Heart left ventricle (tissue), 13 donors: ENCODE results near the gene KIF26B.

Experiments used
- CTCF ChIP-seq, 12 donors: fragments of 200-600 bp; sonication (generic) in 4 of 12; IDR thresholded peaks; one replicate each; pipeline versions ENCODE4 v1.5.0 to v1.8.0; 2018 to 2022; ENCODE audit warnings: antibody characterized with exemption in 12 of 12, mild to moderate bottlenecking in 5 of 12
- POLR2A ChIP-seq, 2 donors: fragments of 450-650 bp; IDR thresholded peaks; one replicate each; pipeline ENCODE4 v1.6.1; 2017; ENCODE audit warnings: antibody characterized with exemption in 2 of 2, mild to moderate bottlenecking in 2 of 2, moderate library complexity in 2 of 2
- donor health status: ischemic (EF 13 %, LVEDD 7.1; RV severe dilation, severe dysfunction).
- donor health status: DM: no; HTN: yes; CAD: no.
- donor health status: DM: no; HTN: no; CAD: no.
- donor health status: ischemic (EF 25% LVEDD 6.9; RV normal size, moderate dysfunction).
- donor health status: ischemic (EF 25% LVEDD 5.7; RV mildly dilated, moderate dysfunction).
- donor health status: ischemic (EF 35%, LVEDD 5.7; RV mildly dilated, moderate dysfunction).
- donor health status: nonischemic (EF 11% LVEDD 7.7; RV severe dilation, severe dysfunction).
- donor health status: DM: yes; HTN: yes; CAD: no.
- donor health status: PGD.
- donor health status: ischemic (EF 29% LVEDD 5.4; RV normal size, mild dysfunction).
- donor health status: nonischemic (EF 23%, LVEDD 6.1; RV moderate dilation, normal function).

DNA sequence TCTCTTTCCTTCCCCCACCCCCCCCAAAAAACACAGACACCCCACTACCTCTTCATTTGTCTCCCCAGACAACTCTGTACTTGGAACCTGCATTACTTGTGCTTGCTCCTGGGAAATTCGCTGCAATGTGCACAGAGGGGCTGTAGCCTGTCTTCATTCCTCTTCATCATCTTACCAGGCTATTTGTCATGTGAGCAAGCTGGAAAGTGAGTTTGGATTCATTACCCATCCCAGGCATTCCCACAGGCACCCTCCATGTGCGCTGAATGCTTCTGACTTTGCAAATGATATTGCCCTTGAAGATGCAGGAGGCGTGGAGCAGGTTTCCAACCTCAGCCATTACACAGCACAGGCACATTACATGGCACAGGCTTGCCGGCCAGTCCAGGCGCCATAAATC, 494.9 kb downstream of the KIF26B start:
- no peak for TF ChIP-seq CTCF (IDR thresholded peaks at IDR 0.05)
- TF ChIP-seq POLR2A (IDR thresholded peaks at IDR 0.05), result no peak
